Smooth muscle cell (in vitro differentiated cells): Measurements from ENCODE around the gene RNF144A. TPM values are rescaled to one million over a fixed set of nuclear protein-coding genes. Genes with fewer than 3 reads are reported as not detected.

Experiments used
- DNase-seq: peaks from one replicate; lab custom pipeline; 2025; ENCODE audit not compliant: unreplicated experiment; lab: John Stamatoyannopoulos, UW
- H2AFZ ChIP-seq: fragments of 200-600 bp; sonication (generic); 2 replicates; pipeline ENCODE4 v1.6.0; 2016; ENCODE audit warnings: antibody characterized with exemption, low read depth, mild to moderate bottlenecking
- H3F3A ChIP-seq: fragments of 200-600 bp; sonication (generic); 2 replicates; pipeline ENCODE4 v1.6.0; 2017; ENCODE audit warnings: antibody characterized with exemption, low read depth
- H3K27ac ChIP-seq: fragments of 200-600 bp; sonication (generic); 2 replicates; pipeline ENCODE4 v1.5.1; 2016; ENCODE audit warnings: low read depth, mild to moderate bottlenecking
- H3K27me3 ChIP-seq: fragments of 200-600 bp; sonication (generic); 2 replicates; pipeline ENCODE4 v1.6.1; 2016; ENCODE audit warnings: low read depth, mild to moderate bottlenecking
- H3K36me3 ChIP-seq: fragments of 200-600 bp; sonication (generic); 2 replicates; pipeline ENCODE4 v1.5.1; 2016; ENCODE audit warnings: low read depth
- H3K4me1 ChIP-seq: fragments of 200-600 bp; sonication (generic); 2 replicates; pipeline ENCODE4 v1.5.1; 2016; ENCODE audit warnings: low read depth
- H3K4me2 ChIP-seq: fragments of 200-600 bp; sonication (generic); 2 replicates; pipeline ENCODE4 v1.6.0; 2016; ENCODE audit warnings: mild to moderate bottlenecking
- H3K4me3 ChIP-seq: fragments of 200-600 bp; sonication (generic); 2 replicates; pipeline ENCODE4 v1.5.1; 2016; ENCODE audit warnings: mild to moderate bottlenecking
- H3K79me2 ChIP-seq: fragments of 200-600 bp; sonication (generic); 2 replicates; pipeline ENCODE4 v1.6.0; 2016; ENCODE audit warnings: low read depth, mild to moderate bottlenecking
- H3K9ac ChIP-seq: fragments of 200-600 bp; sonication (generic); 2 replicates; pipeline ENCODE4 v1.6.0; 2016; ENCODE audit warnings: low read depth
- H3K9me3 ChIP-seq: fragments of 200-600 bp; sonication (generic); replicated peaks from 2 replicates; pipeline ENCODE4 v1.5.1; 2016; ENCODE audit warnings: low read depth
- H4K20me1 ChIP-seq: fragments of 200-600 bp; sonication (generic); 2 replicates; pipeline ENCODE4 v1.6.0; 2016; ENCODE audit warnings: low read depth
- WGBS: methylation state at CpG from one replicate; pipeline ENCODE4 v1.1.7; 2016; ENCODE audit warnings: low lambda C conversion rate; 5-methylcytosine and 5-hydroxymethylcytosine counted together
- polyA plus RNA-seq: library from polyadenylated mRNA; unstranded; fragments of >200 nt; fragmentation: Nextera tagmentation; extraction: Ambion mirVana; gene quantifications from 2 replicates; pipeline ENCODE4 v1.2.1, GENCODE V29; 2016
- total RNA-seq: library from RNA; depleted of rRNA; stranded (reverse); fragments of >200 nt; gene quantifications from 2 replicates; pipeline ENCODE4 v1.2.3, GENCODE V29; 2014
- TF ChIP-seq, protein P1 (sequence below): fragments of 200-600 bp; sonication (generic); IDR thresholded peaks from 2 replicates; pipeline ENCODE4 v1.5.1; 2017; ENCODE audit warnings: borderline replicate concordance, mild to moderate bottlenecking, antibody characterized with exemption; ENCODE audit not compliant: insufficient read depth, poor library complexity, severe bottlenecking

The RNF144A gene
- total and polyA plus RNA-seq, 2 experiments from 2014 or later, result 10.0 to 23.3 TPM

DNA sequence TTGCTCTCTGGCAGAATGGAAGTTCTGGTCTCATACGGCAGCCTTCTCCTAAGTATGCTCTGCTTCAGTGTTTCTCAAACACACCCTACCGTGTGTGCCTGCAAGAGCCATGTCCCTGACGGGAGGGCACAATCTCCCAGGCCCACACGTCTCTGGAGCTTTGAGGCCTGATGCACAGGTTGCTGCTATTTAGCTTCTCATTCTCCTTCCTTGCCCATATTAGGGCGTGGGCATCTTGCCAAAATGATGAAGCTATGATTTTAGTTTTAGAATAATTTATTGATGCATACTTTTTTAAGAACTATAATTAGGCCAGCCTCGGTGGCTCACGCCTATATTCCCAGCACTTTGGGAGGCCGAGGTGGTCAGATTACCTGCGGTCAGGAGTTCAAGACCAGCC is 107.9 kb downstream of the RNF144A start:
- H3K27me3 ChIP-seq, result no peaks in the 10 kb centered on the region
- no peak overlapping the region for H3K9ac ChIP-seq
- TF ChIP-seq, protein P1, sequence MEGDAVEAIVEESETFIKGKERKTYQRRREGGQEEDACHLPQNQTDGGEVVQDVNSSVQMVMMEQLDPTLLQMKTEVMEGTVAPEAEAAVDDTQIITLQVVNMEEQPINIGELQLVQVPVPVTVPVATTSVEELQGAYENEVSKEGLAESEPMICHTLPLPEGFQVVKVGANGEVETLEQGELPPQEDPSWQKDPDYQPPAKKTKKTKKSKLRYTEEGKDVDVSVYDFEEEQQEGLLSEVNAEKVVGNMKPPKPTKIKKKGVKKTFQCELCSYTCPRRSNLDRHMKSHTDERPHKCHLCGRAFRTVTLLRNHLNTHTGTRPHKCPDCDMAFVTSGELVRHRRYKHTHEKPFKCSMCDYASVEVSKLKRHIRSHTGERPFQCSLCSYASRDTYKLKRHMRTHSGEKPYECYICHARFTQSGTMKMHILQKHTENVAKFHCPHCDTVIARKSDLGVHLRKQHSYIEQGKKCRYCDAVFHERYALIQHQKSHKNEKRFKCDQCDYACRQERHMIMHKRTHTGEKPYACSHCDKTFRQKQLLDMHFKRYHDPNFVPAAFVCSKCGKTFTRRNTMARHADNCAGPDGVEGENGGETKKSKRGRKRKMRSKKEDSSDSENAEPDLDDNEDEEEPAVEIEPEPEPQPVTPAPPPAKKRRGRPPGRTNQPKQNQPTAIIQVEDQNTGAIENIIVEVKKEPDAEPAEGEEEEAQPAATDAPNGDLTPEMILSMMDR, result no peak
- no peak overlapping the region for H2AFZ ChIP-seq
- WGBS, result 97% methylated on average over 9 of the region's 9 CpGs
- H3K4me3 ChIP-seq, result no peak overlapping the region
- no peaks in the 10 kb centered on the region for H3K36me3 ChIP-seq
- no peaks in the 10 kb centered on the region for H3F3A ChIP-seq
- DNase-seq, result no peak
- H3K79me2 ChIP-seq, result no peaks in the 10 kb centered on the region
- H4K20me1 ChIP-seq, result no peaks in the 10 kb centered on the region
- H3K4me1 ChIP-seq, result no peaks in the 10 kb centered on the region
- no peak overlapping the region for H3K4me2 ChIP-seq
- H3K27ac ChIP-seq, result no peak overlapping the region
- H3K9me3 ChIP-seq, result no peaks in the 10 kb centered on the region

DNA sequence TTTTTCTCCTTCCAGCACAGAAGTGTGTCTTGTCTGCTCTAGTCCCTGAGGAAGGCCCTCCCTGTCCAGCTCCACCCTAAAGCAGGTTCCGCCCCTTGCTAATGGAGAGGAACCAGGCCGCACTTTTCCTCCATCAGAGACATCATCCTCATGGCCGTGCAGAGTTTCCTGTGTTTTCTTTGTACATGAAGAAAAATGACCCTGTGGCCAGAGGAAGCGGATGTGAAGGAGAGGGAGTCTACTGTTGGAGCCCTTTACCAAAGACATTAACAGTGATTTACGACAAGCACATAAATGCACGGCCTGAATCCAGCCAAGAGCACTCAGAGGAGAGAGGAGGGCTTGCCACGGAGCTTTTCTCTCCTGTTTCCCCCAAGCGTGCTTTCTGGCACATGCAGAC is 109.5 kb downstream of the RNF144A start:
- no peak overlapping the region for H2AFZ ChIP-seq

GRCh38 chr2:7027411-7027810 is 110.2 kb downstream of the RNF144A start:
- no peak for DNase-seq
- Histone ChIP-seq H3K9ac (no peak overlapping the region), H3K4me2 (no peak overlapping the region), H3K9me3 (no peaks in the 10 kb centered on the region), H3F3A (no peaks in the 10 kb centered on the region), H3K36me3 (no peaks in the 10 kb centered on the region), H3K4me3 (no peak overlapping the region), H3K27ac (no peak overlapping the region), H3K79me2 (no peaks in the 10 kb centered on the region), H3K4me1 (no peaks in the 10 kb centered on the region), H4K20me1 (no peaks in the 10 kb centered on the region), H2AFZ (no peak overlapping the region), H3K27me3 (no peaks in the 10 kb centered on the region)
- TF ChIP-seq, protein P1, result no peak
- 67% methylated on average over 4 of the region's 4 CpGs for WGBS

More for the DNA sequence above, 109.5 kb downstream of the RNF144A start:
- no peak for DNase-seq
- H4K20me1 ChIP-seq, result no peaks in the 10 kb centered on the region
- H3K36me3 ChIP-seq, result no peaks in the 10 kb centered on the region
- TF ChIP-seq, protein P1, result no peak
- no peak overlapping the region for H3K9ac ChIP-seq
- H3K4me3 ChIP-seq, result no peak overlapping the region
- no peaks in the 10 kb centered on the region for H3K79me2 ChIP-seq
- H3F3A ChIP-seq, result no peaks in the 10 kb centered on the region
- 74% methylated on average over 8 of the region's 8 CpGs for WGBS
- no peak overlapping the region for H3K27ac ChIP-seq
- H3K27me3 ChIP-seq, result no peaks in the 10 kb centered on the region
- H3K4me1 ChIP-seq, result no peaks in the 10 kb centered on the region
- H3K4me2 ChIP-seq, result no peak overlapping the region
- no peaks in the 10 kb centered on the region for H3K9me3 ChIP-seq

DNA sequence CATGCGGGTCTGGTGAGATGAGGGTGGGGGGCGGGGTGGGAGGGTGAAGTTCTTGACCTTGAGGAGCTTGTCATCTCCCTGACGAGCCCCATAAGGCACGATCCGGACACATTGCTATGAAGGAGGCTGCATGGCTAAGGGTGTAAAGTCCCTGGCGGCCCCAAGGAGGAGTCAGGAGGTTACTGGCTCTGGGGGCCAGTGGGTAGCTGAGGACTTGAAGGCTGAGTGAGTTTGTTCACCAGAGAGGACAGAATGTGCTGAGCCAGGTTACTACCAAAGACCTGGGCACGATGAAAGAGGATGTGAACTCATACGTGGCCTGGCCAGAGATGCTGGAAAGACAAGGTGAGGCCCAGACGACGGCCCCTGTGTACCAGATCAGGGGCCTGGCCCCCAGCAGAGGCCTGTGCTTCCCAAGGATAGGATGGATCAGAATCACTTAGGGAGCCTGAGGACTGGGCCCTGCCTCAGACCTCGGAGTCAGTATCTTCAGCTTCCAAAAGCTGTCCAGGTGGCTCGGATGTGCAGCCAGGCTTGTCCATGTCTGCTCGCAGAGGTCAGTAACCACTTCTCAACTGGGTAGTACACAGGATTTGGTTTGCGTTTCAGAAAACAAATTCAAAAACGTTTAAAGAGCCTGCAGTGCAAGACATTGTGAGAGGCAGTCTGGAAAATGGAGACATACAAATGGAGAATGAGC is 110.9 kb downstream of the RNF144A start:
- Histone ChIP-seq H3K4me1 (no peaks in the 10 kb centered on the region), H3K27me3 (no peaks in the 10 kb centered on the region), H3K36me3 (no peaks in the 10 kb centered on the region), H2AFZ (no peak overlapping the region), H3K4me2 (no peak overlapping the region), H3K9me3 (no peaks in the 10 kb centered on the region), H4K20me1 (no peaks in the 10 kb centered on the region), H3K9ac (no peak overlapping the region), H3K4me3 (no peak overlapping the region), H3K79me2 (no peaks in the 10 kb centered on the region), H3K27ac (no peak overlapping the region), H3F3A (no peaks in the 10 kb centered on the region)
- TF ChIP-seq, protein P1, result no peak
- WGBS, result 92% methylated on average over 15 of the region's 15 CpGs
- no peak for DNase-seq
